Ovary (tissue), 9 donors: ENCODE measurements around the gene TNRC6A. TPM values are rescaled to one million over a fixed set of nuclear protein-coding genes. Genes with fewer than 3 reads are reported as not detected.

ENCODE experiments used
- DNase-seq, 5 donors: peaks; one replicate each; pipeline ENCODE4 v3.0.0-alpha.2; 2019 to 2020
- H3K27ac ChIP-seq, 2 donors: fragments of 200-600 bp; one replicate each; pipeline versions ENCODE4 v1.5.1 to v1.8.0; 2019 to 2022
- H3K27me3 ChIP-seq: fragments of 200-600 bp; one replicate; pipeline ENCODE4 v1.8.0; 2022
- H3K36me3 ChIP-seq: fragments of 200-600 bp; sonication (generic); one replicate; pipeline ENCODE4 v1.5.1; 2019
- H3K4me1 ChIP-seq: one replicate; pipeline ENCODE4 v1.8.1; 2013; ENCODE audit warnings: mild to moderate bottlenecking, moderate library complexity; ENCODE audit not compliant: insufficient read depth
- H3K4me3 ChIP-seq: fragments of 200-600 bp; sonication (generic); one replicate; pipeline ENCODE4 v1.5.1; 2017
- H3K9me3 ChIP-seq, 2 donors: fragments of 200-600 bp in 1 of 2; sonication (generic) in 1 of 2; one replicate each; pipeline versions ENCODE4 v1.5.1 to v1.8.1; 2013 to 2019; ENCODE audit warnings: mild to moderate bottlenecking in 1 of 2, moderate library complexity in 1 of 2
- CTCF ChIP-seq, 3 donors: fragments of 450-650 bp in 2 of 3; fragments of 200-600 bp in 1 of 3; IDR thresholded peaks; one replicate each; pipeline versions ENCODE4 v1.5.1 to v1.8.0; 2016 to 2022; ENCODE audit warnings: antibody characterized with exemption in 3 of 3, mild to moderate bottlenecking in 1 of 3
- EP300 ChIP-seq: sonication (generic); formaldehyde crosslinking; IDR thresholded peaks from one replicate; pipeline ENCODE4 v1.6.1; 2017; ENCODE audit warnings: antibody characterized with exemption
- POLR2A ChIP-seq: fragments of 450-650 bp; IDR thresholded peaks from one replicate; pipeline ENCODE4 v1.6.1; 2017; ENCODE audit warnings: antibody characterized with exemption, mild to moderate bottlenecking, moderate library complexity
- WGBS, 3 donors: extraction: QIAGEN DNeasy Blood & Tissue Kit in 1 of 3; methylation state at CpG; one replicate each; pipeline versions ENCODE4 v1.1.5 to v1.1.7; 2013 to 2017; 5-methylcytosine and 5-hydroxymethylcytosine counted together
- intact Hi-C, 4 donors: fragments of 100-400 bp; cut with DNase I; formaldehyde crosslinking; loops; one replicate each; pipeline versions ENCODE4 v1.11.0 to v1.15.1; 2022 to 2023
- polyA plus RNA-seq, 2 donors: library from polyadenylated mRNA; stranded (reverse); fragments of 200-250 nt in 1 of 2; fragments of 350-450 nt in 1 of 2; fragmentation: Illumina TruSeq in 1 of 2; extraction: RNeasy Lipid Tissue Mini Kit (QIAGEN cat#74804) in 1 of 2; gene quantifications; one replicate each; pipeline ENCODE4 v1.2.3, GENCODE V29; 2013 to 2014
- total RNA-seq, 7 donors: library from RNA; depleted of rRNA in 2 of 7; stranded (reverse); fragments of >200 nt in 2 of 7; fragmentation: NEBNext Ultra II Directional in 3 of 7; extraction: Animal tissue kit (Norgen Biotek cat#: 25700) in 3 of 7; gene quantifications; one replicate each; pipeline versions ENCODE4 v1.1.0 to v1.2.4, GENCODE V29; 2016 to 2023
- donor health status: DM: no; HTN: no; CAD: no; lungs with moderate emphysema.
- donor health status: DM: no; HTN: no; CAD: no.
- donor health status: Bipolar disorder and iron deficiency.
- donor health status: DM: yes; HTN: yes; CAD: no.
- donor health status: DM: no; HTN: no; CAD: no.
- donor health status: DM: yes; HTN: yes; CAD: no.

Gene TNRC6A
- total and polyA plus RNA-seq, 9 donors, result 22.1 to 80.7 (median 54.0) TPM

GRCh38 chr16:24713379-24713778 is 16.1 kb upstream of the TNRC6A start:
- TF ChIP-seq POLR2A (no peak), EP300 (no peak), CTCF (IDR thresholded peaks at IDR 0.05) (no peak)
- no peak overlapping the region for H3K4me3 ChIP-seq
- intact Hi-C loops, result no loop called here
- no peaks in the 10 kb centered on the region for H3K4me1 ChIP-seq
- H3K9me3 ChIP-seq, result no peaks in the 10 kb centered on the region
- no peaks in the 10 kb centered on the region for H3K27me3 ChIP-seq
- no peak for DNase-seq
- no peak overlapping the region for H3K27ac ChIP-seq
- no peaks in the 10 kb centered on the region for H3K36me3 ChIP-seq

GRCh38 chr16:24717411-24717810 is 12.0 kb upstream of the TNRC6A start:
- no peak for DNase-seq
- H3K4me1 ChIP-seq, result no peaks in the 10 kb centered on the region
- 23 to 32% (median 30%) methylated on average over 6 of the region's 6 CpGs for WGBS, 3 donors
- H3K27ac ChIP-seq, result no peak overlapping the region
- H3K27me3 ChIP-seq, result no peaks in the 10 kb centered on the region
- intact Hi-C loops, result no loop called here
- no peaks in the 10 kb centered on the region for H3K36me3 ChIP-seq
- no peak for TF ChIP-seq CTCF (IDR thresholded peaks at IDR 0.05)
- H3K4me3 ChIP-seq, result no peak overlapping the region
- no peaks in the 10 kb centered on the region for H3K9me3 ChIP-seq

GRCh38 chr16:24718967-24719521 is 10.4 kb upstream of the TNRC6A start:
- TF ChIP-seq CTCF (IDR thresholded peaks at IDR 0.05) (no peak), POLR2A (no peak), EP300 (no peak)
- H3K4me3 ChIP-seq, result no peak overlapping the region
- intact Hi-C loops, result no loop called here
- no peaks in the 10 kb centered on the region for H3K36me3 ChIP-seq
- no peaks in the 10 kb centered on the region for H3K27me3 ChIP-seq
- no peaks in the 10 kb centered on the region for H3K9me3 ChIP-seq
- H3K4me1 ChIP-seq, result no peaks in the 10 kb centered on the region
- H3K27ac ChIP-seq, result no peak overlapping the region
- no peak for DNase-seq
- WGBS, 3 donors, result 95 to 97% (median 96%) methylated on average over 6 of the region's 6 CpGs

GRCh38 chr16:24721830-24722238 is 7.6 kb upstream of the TNRC6A start:
- intact Hi-C loops, result loop anchor here in 1 of 4 donors (10.0 kb wide), 1 partner anchor 177 kb away; no protein-coding TSS in a partner anchor
- WGBS, 3 donors, result 92 to 96% (median 95%) methylated on average over 6 of the region's 6 CpGs
- no peaks in the 10 kb centered on the region for H3K9me3 ChIP-seq

More at GRCh38 chr16:24721830-24722238, 7.6 kb upstream of the TNRC6A start:
- no peaks in the 10 kb centered on the region for H3K27me3 ChIP-seq
- no peak overlapping the region for H3K27ac ChIP-seq
- no peaks in the 10 kb centered on the region for H3K4me1 ChIP-seq
- TF ChIP-seq CTCF (IDR thresholded peaks at IDR 0.05) (no peak), EP300 (no peak), POLR2A (no peak)
- no peaks in the 10 kb centered on the region for H3K36me3 ChIP-seq
- DNase-seq, result no peak
- no peak overlapping the region for H3K4me3 ChIP-seq
